NOMO-1 (cell line): ENCODE results near the gene PLD4.
"Not testable (repeated sequence)": the region's sequence is repeated elsewhere in the genome, so short reads cannot be mapped to it uniquely, and the experiment has no call there.

Source experiments
- DNase-seq, 2 experiments: peaks; one replicate each; lab custom pipeline; 2025; ENCODE audit not compliant: unreplicated experiment in 2 of 2; lab: John Stamatoyannopoulos, UW

PLD4 gene

GRCh38 chr14:104924421-104925213, at the start of gene PLD4:
TSS of gene PLD4 (plus strand) at chr14:104924879. CDS start at chr14:104927141, 2,262 bp downstream.
- DNase-seq, result peak; percentile 78 to 91

GRCh38 chr14:104875412-104875751, 49.3 kb upstream of the PLD4 start:
- no peak for DNase-seq

- no peak for DNase-seq
These were observed 48.9 kb upstream of the PLD4 start for GRCh38 chr14:104875811-104876210.

GRCh38 chr14:104876251-104876699, 48.4 kb upstream of the PLD4 start:
- no peak for DNase-seq

- DNase-seq, result no peak
These were observed 47.4 kb upstream of the PLD4 start for GRCh38 chr14:104877066-104877805.

- no peak for DNase-seq
These were observed 46.7 kb upstream of the PLD4 start for GRCh38 chr14:104877806-104878550.

GRCh38 chr14:104878582-104878981, 46.1 kb upstream of the PLD4 start:
- no peak for DNase-seq

- no peak for DNase-seq
These were observed 45.3 kb upstream of the PLD4 start for GRCh38 chr14:104879201-104879982.

- DNase-seq, result no peak
These were observed 44.6 kb upstream of the PLD4 start for GRCh38 chr14:104879983-104880565.

GRCh38 chr14:104880584-104881210, 44.0 kb upstream of the PLD4 start:
- DNase-seq, result no peak

GRCh38 chr14:104881369-104881979, 43.2 kb upstream of the PLD4 start:
- no peak for DNase-seq

- DNase-seq, result no peak
These were observed 42.2 kb upstream of the PLD4 start for GRCh38 chr14:104882325-104882973.

GRCh38 chr14:104882991-104883660, 41.6 kb upstream of the PLD4 start:
- no peak for DNase-seq

GRCh38 chr14:104883681-104884361, 40.9 kb upstream of the PLD4 start:
- no peak for DNase-seq

GRCh38 chr14:104884381-104884780, 40.3 kb upstream of the PLD4 start:
- not testable (repeated sequence) for DNase-seq

- no peak for DNase-seq
These were observed 39.4 kb upstream of the PLD4 start for GRCh38 chr14:104885031-104885972.
